Muscle layer of colon (tissue), 2 donors: ENCODE results near the gene FRMPD1.

Source experiments
- H3K27ac ChIP-seq: one replicate; pipeline ENCODE4 v1.7.0; 2013; ENCODE audit warnings: low read depth, mild to moderate bottlenecking, low read length, moderate library complexity
- H3K27me3 ChIP-seq, 2 donors: one replicate each; pipeline ENCODE4 v1.7.0; 2013; ENCODE audit warnings: low read length in 2 of 2, mild to moderate bottlenecking in 2 of 2; ENCODE audit not compliant: insufficient read depth in 2 of 2, control insufficient read depth in 1 of 2
- H3K36me3 ChIP-seq: one replicate; pipeline ENCODE4 v1.7.0; 2013; ENCODE audit warnings: mild to moderate bottlenecking, low read length; ENCODE audit not compliant: insufficient read depth
- H3K4me1 ChIP-seq: one replicate; pipeline ENCODE4 v1.7.0; 2013; ENCODE audit warnings: mild to moderate bottlenecking, low read length; ENCODE audit not compliant: insufficient read depth
- H3K4me3 ChIP-seq, 2 donors: one replicate each; pipeline ENCODE4 v1.7.0; 2013; ENCODE audit warnings: low read length in 2 of 2, low read depth in 1 of 2, mild to moderate bottlenecking in 1 of 2, moderate library complexity in 1 of 2
- H3K9ac ChIP-seq: one replicate; pipeline ENCODE4 v1.7.0; 2013; ENCODE audit warnings: low read length
- H3K9me3 ChIP-seq: one replicate; pipeline ENCODE4 v1.7.0; 2013; ENCODE audit warnings: mild to moderate bottlenecking, low read length
- donor health status: abdominal sarcoma.
- donor health status: Adenocarcinoma of cecum.

FRMPD1 gene

DNA sequence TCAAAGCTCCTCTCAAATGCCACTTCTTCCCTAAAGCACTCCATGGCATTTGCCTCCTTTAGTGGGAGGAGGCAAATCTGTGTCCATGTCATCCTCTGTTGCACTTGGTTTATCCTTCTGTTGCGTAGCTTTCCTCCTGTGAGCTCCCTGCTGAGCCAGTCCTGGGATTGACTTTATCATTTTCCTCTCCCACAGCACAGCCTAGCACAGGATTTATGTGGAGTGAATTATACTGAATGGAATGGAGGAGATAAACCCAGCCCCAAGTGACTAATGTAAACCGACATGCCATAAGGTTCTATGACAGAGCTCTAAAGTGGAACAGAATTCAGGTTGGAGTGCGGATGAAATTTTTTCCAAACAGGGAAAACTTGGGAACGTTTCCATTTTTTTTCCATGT lies 31.9 kb upstream of the FRMPD1 start:
- H3K4me3 ChIP-seq = no peak overlapping the region
- no peaks in the 10 kb centered on the region for H3K4me1 ChIP-seq
- H3K27ac ChIP-seq = no peak overlapping the region
- no peaks in the 10 kb centered on the region for H3K9me3 ChIP-seq
- no peak overlapping the region for H3K9ac ChIP-seq
- no peaks in the 10 kb centered on the region for H3K36me3 ChIP-seq
- H3K27me3 ChIP-seq = no peaks in the 10 kb centered on the region

DNA sequence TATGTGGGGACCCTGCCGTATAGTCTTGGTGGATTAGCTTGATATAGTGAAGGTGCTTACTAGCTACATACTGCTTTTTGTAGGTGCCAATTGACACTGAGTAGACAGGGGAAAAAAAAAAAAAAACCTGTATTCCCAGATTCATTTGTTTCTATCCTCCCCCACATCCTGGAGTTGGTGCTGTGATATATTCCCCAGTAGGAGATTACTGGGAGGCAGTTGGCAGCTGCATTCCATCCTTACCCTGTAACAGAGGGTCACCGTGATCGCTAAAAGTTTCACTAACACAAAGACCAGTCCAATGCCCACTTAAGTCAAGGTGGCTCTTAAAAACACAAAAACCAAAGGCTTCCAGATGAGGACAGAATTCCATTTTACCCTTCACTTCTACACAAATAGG lies 30.9 kb upstream of the FRMPD1 start:
- Histone ChIP-seq H3K9me3 (no peaks in the 10 kb centered on the region), H3K27ac (no peak overlapping the region), H3K36me3 (no peaks in the 10 kb centered on the region), H3K4me3 (no peak overlapping the region), H3K9ac (no peak overlapping the region), H3K27me3 (no peaks in the 10 kb centered on the region), H3K4me1 (no peaks in the 10 kb centered on the region)

DNA sequence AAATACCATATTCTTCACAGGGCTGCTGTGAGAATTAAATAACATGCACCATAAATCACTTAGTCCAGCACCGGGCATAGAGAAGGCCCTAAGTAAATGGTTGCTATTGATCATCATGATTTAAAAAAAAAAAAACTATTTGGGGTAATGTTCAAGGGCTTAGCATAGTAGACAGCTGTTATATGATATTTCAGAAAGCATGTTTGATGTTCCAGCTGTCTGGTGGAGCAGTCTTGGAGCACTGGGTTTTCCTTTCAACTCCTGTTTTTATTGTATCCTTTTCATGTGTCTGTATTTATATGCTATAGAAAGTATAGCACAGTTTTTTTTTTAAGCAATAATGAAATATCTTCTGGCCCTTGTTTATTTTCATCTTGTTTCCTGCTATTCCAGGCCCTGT lies 30.4 kb upstream of the FRMPD1 start:
- Histone ChIP-seq H3K36me3 (no peaks in the 10 kb centered on the region), H3K9ac (no peak overlapping the region), H3K4me3 (no peak overlapping the region), H3K9me3 (no peaks in the 10 kb centered on the region), H3K4me1 (no peaks in the 10 kb centered on the region), H3K27ac (no peak overlapping the region), H3K27me3 (no peaks in the 10 kb centered on the region)

DNA sequence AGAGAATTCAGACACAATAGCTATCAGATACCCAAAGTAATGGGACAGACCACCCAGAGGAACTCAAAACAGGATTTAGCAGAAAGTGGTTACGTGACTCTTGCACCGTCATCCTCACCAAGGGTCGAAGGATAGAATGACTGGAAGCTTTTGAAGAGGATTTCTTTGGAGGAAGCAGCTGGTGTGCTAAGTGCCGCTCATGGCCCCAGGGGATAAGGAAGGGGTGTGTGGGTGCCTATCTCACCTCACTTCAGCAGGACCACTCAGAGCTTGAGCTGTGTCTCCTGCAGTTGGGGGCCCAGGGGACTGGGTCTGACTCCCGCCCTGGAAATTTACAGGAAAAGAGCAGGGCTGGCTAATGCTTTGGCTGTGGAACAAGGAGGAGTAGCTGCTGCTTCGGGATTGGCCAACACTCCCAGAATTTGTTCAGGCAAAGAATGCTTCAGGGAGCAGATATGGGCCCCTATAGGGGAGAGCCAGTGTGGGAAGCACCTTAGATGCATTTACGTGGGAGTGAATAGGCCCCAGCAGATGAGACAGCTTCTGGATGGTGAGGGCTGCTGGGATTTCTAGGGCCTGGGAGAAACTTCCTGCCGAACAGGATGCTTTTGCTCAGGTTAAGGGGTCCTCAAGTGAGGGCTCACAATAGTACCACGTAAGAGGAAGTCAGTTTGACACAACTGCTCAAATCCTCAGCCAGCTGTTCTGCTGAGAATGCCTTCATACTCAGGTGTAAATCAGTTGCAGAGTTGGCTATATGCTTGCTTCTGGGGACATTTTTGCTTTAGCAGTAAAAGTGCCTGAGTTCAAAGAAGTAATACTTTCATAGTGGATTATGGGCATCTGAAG lies 29.3 kb upstream of the FRMPD1 start:
- Histone ChIP-seq H3K27me3 (no peaks in the 10 kb centered on the region), H3K9ac (no peak overlapping the region), H3K4me3 (no peak overlapping the region), H3K4me1 (no peaks in the 10 kb centered on the region), H3K36me3 (no peaks in the 10 kb centered on the region), H3K27ac (no peak overlapping the region), H3K9me3 (no peaks in the 10 kb centered on the region)

DNA sequence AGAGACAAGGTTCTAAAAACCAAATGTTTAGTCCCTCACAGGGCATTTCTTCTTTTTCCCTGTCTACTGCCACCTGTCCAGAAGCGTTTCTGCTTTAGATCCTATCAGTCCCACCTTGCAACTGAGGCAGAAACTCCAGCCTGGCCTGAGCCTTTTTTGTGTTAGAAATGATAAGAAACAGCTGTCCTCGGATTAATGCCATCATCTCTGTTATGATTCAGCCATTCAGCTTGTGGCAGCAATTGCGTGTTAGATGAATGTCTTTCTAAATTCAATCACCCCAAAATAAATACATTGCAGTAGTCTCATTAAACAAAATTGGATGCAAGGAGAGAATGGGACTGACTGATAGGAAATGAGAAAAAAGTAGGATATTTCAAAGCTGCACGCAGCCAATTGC lies 28.3 kb upstream of the FRMPD1 start:
- Histone ChIP-seq H3K36me3 (no peaks in the 10 kb centered on the region), H3K27me3 (no peaks in the 10 kb centered on the region), H3K9me3 (no peaks in the 10 kb centered on the region), H3K4me1 (no peaks in the 10 kb centered on the region), H3K9ac (no peak overlapping the region), H3K27ac (no peak overlapping the region), H3K4me3 (no peak overlapping the region)

DNA sequence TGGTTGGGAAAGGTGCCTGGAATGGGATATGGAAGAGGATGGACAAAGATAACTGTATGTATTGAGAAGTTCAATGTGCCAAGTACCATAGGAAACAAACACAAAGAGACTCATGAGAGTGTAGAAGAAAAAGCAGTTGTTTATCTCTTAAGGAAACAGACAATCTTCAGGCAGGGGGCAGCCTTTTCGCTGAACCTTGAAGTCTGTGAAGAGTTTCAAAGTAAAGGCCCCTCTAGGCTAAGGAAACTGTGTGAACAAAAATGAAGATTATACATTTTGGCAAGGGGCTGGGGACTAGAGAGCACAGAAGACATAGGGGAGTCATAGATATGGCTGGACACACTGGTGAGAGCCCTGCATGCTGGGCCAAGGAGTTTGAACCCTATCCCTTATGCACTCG lies 27.5 kb upstream of the FRMPD1 start:
- no peak overlapping the region for H3K27ac ChIP-seq
- no peaks in the 10 kb centered on the region for H3K9me3 ChIP-seq
- no peaks in the 10 kb centered on the region for H3K36me3 ChIP-seq
- no peaks in the 10 kb centered on the region for H3K4me1 ChIP-seq
- H3K27me3 ChIP-seq = no peaks in the 10 kb centered on the region
- no peak overlapping the region for H3K9ac ChIP-seq
- no peak overlapping the region for H3K4me3 ChIP-seq

DNA sequence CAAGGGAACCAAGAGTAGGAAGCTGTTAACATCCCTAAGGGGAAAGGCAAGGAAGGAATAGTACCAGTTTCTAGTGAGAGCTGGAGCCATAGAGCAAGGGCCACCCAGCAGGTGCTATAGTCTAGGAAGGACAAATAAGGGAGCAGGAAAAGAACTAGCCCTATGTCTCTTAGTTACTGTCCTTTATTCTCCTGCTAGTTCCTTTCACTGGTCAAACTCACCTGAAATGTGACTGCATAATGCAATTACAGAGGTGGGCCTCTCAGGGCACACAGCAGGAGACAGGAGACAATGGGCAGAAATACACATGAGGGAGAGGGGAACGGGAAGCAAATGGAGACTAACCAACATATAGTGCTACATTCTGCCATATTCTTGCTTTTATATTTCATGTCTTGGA lies 26.7 kb upstream of the FRMPD1 start:
- no peaks in the 10 kb centered on the region for H3K27me3 ChIP-seq
- no peaks in the 10 kb centered on the region for H3K9me3 ChIP-seq
- no peak overlapping the region for H3K9ac ChIP-seq
- H3K4me3 ChIP-seq = no peak overlapping the region
- H3K27ac ChIP-seq = no peak overlapping the region
- H3K4me1 ChIP-seq = no peaks in the 10 kb centered on the region
- H3K36me3 ChIP-seq = no peaks in the 10 kb centered on the region

DNA sequence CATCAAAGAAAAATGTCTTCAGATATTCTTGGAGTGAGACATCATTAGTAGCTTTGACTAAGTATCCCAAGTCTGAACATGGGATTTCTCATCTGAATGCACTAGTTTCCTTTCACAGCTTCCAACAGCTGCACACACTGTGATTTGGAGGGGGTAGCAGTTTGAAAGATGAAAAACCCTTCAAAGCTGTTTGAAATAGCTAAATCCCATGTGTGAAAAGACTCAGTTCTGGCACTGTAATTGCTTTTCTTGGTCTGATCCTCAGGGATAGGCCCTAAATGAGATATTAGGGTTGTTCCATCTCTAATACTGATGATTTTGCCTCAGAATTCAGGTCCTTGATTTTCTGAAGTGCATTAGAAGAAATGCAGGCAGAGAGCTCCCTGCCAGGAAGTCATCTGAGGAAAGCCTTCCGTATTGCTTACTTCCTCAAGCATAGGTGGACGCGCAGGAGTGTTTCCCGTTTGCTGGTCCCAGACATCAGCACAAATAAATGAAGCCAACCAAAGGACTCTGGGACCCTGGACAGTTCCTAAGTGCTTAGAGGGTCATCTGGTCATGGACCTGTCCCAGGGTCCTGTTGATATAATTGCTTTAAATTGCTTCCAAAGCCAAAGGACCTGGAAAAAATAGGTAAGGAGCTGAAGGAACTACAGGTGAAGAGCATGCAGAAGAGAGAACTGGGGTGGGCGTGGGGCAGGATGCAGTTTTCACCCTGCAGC lies 25.6 kb upstream of the FRMPD1 start:
- Histone ChIP-seq H3K27ac (no peak overlapping the region), H3K9me3 (no peaks in the 10 kb centered on the region), H3K27me3 (no peaks in the 10 kb centered on the region), H3K36me3 (no peaks in the 10 kb centered on the region), H3K4me1 (no peaks in the 10 kb centered on the region), H3K9ac (no peak overlapping the region), H3K4me3 (no peak overlapping the region)

DNA sequence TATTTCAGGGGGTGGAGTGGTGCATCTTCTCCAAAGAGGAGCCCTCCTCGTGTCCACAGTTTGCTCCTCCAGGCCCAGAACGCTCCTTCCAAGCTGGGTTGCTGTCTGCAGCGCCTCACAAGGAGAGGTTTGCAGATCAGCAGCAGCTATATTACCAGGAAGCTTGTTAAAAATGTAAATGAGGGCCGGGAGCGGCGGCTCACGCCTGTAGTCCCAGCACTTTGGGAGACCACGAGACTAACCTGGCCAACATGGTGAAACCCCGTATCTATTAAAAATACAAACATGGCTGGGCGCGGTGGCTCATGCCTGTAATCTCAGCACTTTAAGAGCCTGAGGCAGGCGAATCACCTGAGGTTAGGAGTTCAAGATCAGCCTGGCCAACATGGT lies 25.0 kb upstream of the FRMPD1 start:
- H3K36me3 ChIP-seq = no peaks in the 10 kb centered on the region
- H3K4me3 ChIP-seq = no peak overlapping the region
- H3K27me3 ChIP-seq = no peaks in the 10 kb centered on the region
- no peak overlapping the region for H3K27ac ChIP-seq
- no peak overlapping the region for H3K9ac ChIP-seq
- no peaks in the 10 kb centered on the region for H3K9me3 ChIP-seq
- H3K4me1 ChIP-seq = no peaks in the 10 kb centered on the region

DNA sequence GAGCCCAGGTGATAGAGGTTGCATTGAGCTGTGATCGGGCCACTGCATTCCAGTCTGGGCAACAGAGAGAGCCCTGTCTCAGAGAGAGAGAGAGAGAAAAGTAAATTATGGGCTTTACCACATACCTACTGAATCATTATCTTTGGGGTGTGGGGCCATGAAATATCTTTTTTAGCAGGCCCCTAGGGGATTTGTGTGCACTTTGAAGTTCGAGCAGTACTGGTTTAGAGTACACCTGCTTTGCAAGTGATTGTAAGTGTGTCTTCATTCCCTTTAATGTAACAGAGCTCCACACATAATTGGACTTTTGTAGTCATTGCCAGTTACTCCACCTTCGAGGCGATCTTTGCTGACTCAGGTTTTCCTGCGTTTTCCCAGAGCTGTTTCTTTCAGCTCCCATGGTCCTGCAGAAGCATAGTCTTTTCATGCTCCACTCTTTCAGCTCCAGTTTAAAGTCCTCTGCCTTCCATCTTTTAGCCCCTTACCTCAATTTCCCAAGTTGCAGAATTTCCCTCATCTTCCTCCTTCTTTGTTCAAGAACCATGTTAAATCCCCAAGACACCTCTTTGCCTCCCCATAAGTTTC lies 24.0 kb upstream of the FRMPD1 start:
- H3K4me1 ChIP-seq = no peaks in the 10 kb centered on the region
- no peak overlapping the region for H3K4me3 ChIP-seq
- H3K9ac ChIP-seq = no peak overlapping the region
- no peaks in the 10 kb centered on the region for H3K36me3 ChIP-seq
- H3K9me3 ChIP-seq = no peaks in the 10 kb centered on the region
- no peak overlapping the region for H3K27ac ChIP-seq
- H3K27me3 ChIP-seq = no peaks in the 10 kb centered on the region

DNA sequence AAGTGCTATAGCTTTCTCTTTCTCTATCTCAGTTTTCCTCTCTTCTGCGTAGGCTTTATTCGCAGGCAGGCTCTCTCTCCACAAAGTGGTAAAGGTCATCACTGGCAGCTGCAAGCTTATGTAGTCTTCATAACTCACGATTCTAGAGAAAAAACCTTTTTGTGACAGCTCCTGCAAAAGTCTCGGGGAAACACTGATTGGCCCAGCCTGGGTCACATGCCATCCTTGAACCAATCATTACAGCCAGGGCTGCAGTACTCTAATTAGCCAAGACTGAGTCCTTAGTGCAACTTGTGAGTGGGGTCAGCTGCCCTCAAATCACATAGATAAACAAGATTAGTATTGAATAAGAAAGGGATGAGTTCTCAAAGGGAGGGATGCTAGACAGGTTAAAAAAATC lies 18.3 kb upstream of the FRMPD1 start:
- Histone ChIP-seq H3K4me1 (no peaks in the 10 kb centered on the region), H3K36me3 (no peaks in the 10 kb centered on the region), H3K27ac (no peak overlapping the region), H3K9me3 (no peaks in the 10 kb centered on the region), H3K27me3 (no peaks in the 10 kb centered on the region), H3K4me3 (no peak overlapping the region), H3K9ac (no peak overlapping the region)
